ENCODE data around the gene KDM4B.

DNA sequence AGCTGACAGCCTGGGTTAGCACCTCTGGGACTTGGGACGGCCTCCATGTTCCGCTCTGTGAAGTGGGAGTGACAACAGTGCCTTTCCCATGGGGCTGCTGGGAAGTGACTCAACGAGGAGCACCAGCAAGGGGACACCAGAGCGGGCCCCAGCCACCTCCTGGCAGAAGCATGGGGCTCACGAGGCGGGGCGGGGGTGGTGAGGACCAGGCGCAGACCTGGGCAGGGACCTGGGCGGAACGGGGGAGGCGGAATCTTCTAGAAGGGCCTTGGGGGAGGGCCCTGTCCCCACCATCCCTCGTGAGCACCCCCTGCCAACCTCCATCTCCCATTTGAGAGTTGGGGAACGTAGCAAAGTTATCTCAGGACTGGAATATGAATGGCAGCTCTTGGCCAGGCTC lies 37.9 kb downstream of the KDM4B start:
- TF ChIP-seq, protein P1, sequence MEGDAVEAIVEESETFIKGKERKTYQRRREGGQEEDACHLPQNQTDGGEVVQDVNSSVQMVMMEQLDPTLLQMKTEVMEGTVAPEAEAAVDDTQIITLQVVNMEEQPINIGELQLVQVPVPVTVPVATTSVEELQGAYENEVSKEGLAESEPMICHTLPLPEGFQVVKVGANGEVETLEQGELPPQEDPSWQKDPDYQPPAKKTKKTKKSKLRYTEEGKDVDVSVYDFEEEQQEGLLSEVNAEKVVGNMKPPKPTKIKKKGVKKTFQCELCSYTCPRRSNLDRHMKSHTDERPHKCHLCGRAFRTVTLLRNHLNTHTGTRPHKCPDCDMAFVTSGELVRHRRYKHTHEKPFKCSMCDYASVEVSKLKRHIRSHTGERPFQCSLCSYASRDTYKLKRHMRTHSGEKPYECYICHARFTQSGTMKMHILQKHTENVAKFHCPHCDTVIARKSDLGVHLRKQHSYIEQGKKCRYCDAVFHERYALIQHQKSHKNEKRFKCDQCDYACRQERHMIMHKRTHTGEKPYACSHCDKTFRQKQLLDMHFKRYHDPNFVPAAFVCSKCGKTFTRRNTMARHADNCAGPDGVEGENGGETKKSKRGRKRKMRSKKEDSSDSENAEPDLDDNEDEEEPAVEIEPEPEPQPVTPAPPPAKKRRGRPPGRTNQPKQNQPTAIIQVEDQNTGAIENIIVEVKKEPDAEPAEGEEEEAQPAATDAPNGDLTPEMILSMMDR (IDR thresholded peaks at IDR 0.05), result no peak
- TF ChIP-seq EP300 (IDR thresholded peaks at IDR 0.05) (no peak), POLR2A (IDR thresholded peaks at IDR 0.05) (no peak)
